Keratinocyte (primary cell): Measurements from ENCODE around the gene PTPRT. TPM values are rescaled to one million over a fixed set of nuclear protein-coding genes. Genes with fewer than 3 reads are reported as not detected.

Source experiments
- DNase-seq: peaks from one replicate; pipeline ENCODE4 v3.0.0-alpha.2; 2011; ENCODE audit warnings: low read depth, missing footprints, low spot score
- FAIRE-seq: peaks from 2 replicates; lab custom pipeline; 2011; peaks lifted over from hg19 to GRCh38; lab: Jason Lieb, UNC
- H2AFZ ChIP-seq: 2 replicates; pipeline ENCODE4 v1.6.0; 2012; ENCODE audit warnings: low read length, control low read depth, inconsistent platforms; ENCODE audit not compliant: control insufficient read depth
- H3K27ac ChIP-seq: 2 replicates; pipeline ENCODE4 v1.5.1; 2011; ENCODE audit warnings: low read length; ENCODE audit not compliant: control insufficient read depth, insufficient read depth
- H3K27me3 ChIP-seq: 3 replicates; pipeline ENCODE4 v1.6.0; 2011; ENCODE audit warnings: low read length; ENCODE audit not compliant: control insufficient read depth, insufficient read depth; ENCODE audit errors: extremely low read depth
- H3K36me3 ChIP-seq, 2 experiments: 2 replicates in 1 of 2; 3 replicates in 1 of 2; pipeline ENCODE4 v1.5.1; 2011; ENCODE audit warnings: low read length in 2 of 2, mild to moderate bottlenecking in 1 of 2; ENCODE audit not compliant: control insufficient read depth in 2 of 2, insufficient read depth in 2 of 2; ENCODE audit errors: extremely low read depth in 1 of 2
- H3K4me1 ChIP-seq: 3 replicates; pipeline ENCODE4 v1.5.1; 2011; ENCODE audit warnings: low read length; ENCODE audit not compliant: control insufficient read depth, insufficient read depth; ENCODE audit errors: extremely low read depth
- H3K4me2 ChIP-seq: 3 replicates; pipeline ENCODE4 v1.6.0; 2011; ENCODE audit warnings: low read depth, low read length; ENCODE audit not compliant: control insufficient read depth, insufficient read depth; ENCODE audit errors: extremely low read depth
- H3K4me3 ChIP-seq, 3 experiments: fragments of 200-600 bp in 1 of 3; sonication (generic) in 1 of 3; 2 replicates in 2 of 3; 3 replicates in 1 of 3; pipeline ENCODE4 v1.5.1; 2011 to 2016; ENCODE audit warnings: low read length in 3 of 3, mild to moderate bottlenecking in 3 of 3, control low read depth in 2 of 3, inconsistent platforms in 1 of 3, low read depth in 1 of 3, mixed read lengths in 1 of 3, mixed run types in 1 of 3, moderate library complexity in 1 of 3; ENCODE audit not compliant: control insufficient read depth in 2 of 3, insufficient read depth in 2 of 3; ENCODE audit errors: extremely low read depth in 1 of 3
- H3K79me2 ChIP-seq: 2 replicates; pipeline ENCODE4 v1.6.0; 2012; ENCODE audit warnings: low read length; ENCODE audit not compliant: control insufficient read depth, insufficient read depth
- H3K9ac ChIP-seq: 3 replicates; pipeline ENCODE4 v1.6.0; 2011; ENCODE audit warnings: low read length; ENCODE audit not compliant: control insufficient read depth, insufficient read depth; ENCODE audit errors: extremely low read depth
- H3K9me1 ChIP-seq: 3 replicates; pipeline ENCODE4 v1.6.0; 2011; ENCODE audit warnings: low read length; ENCODE audit not compliant: control insufficient read depth, insufficient read depth; ENCODE audit errors: extremely low read depth
- H3K9me3 ChIP-seq: 2 replicates; pipeline ENCODE4 v1.5.1; 2012; ENCODE audit warnings: low read depth, low read length; ENCODE audit not compliant: control insufficient read depth
- H4K20me1 ChIP-seq: 3 replicates; pipeline ENCODE4 v1.6.0; 2011; ENCODE audit warnings: low read length; ENCODE audit not compliant: control insufficient read depth, insufficient read depth; ENCODE audit errors: extremely low read depth
- CTCF ChIP-seq, 3 experiments: IDR thresholded peaks in 1 of 3; conservative IDR thresholded peaks in 1 of 3; optimal IDR thresholded peaks in 1 of 3; 2 replicates in 2 of 3; 3 replicates in 1 of 3; pipeline versions ENCODE3 to v1.5.1; 2011; ENCODE audit warnings: low read length in 3 of 3, mild to moderate bottlenecking in 3 of 3, moderate library complexity in 2 of 3, control low read depth in 1 of 3, inconsistent platforms in 1 of 3; ENCODE audit not compliant: insufficient read depth in 2 of 3; ENCODE audit errors: extremely low read depth in 1 of 3
- EZH2 ChIP-seq: IDR thresholded peaks from one replicate; pipeline ENCODE4 v1.6.1; 2012; ENCODE audit warnings: inconsistent platforms, mild to moderate bottlenecking, low read length, moderate library complexity
- dilution Hi-C: fragments of 300-500 bp; cut with MboI; formaldehyde crosslinking; loops from one replicate; pipeline ENCODE4 v1.7.0; 2020; ENCODE audit warnings: low sequenced_read_pairs; ENCODE audit not compliant: extremely low pct_ligation_motif_present
- polyA plus RNA-seq, 5 experiments: library from polyadenylated mRNA; depleted of rRNA in 3 of 5; stranded (reverse) in 3 of 5; stranded (forward) in 1 of 5; unstranded in 1 of 5; fragments of >200 nt; gene quantifications; 1 replicate in 1 of 5; 2 replicates in 3 of 5; 3 replicates in 1 of 5; pipeline versions ENCODE4 v1.2.1 to v1.2.3, GENCODE V29; 2011 to 2012; ENCODE audit warnings: missing spikeins in 2 of 5, low read depth in 1 of 5, low replicate concordance in 1 of 5

The PTPRT gene
- polyA plus RNA-seq, 1 donor (not counting 4 experiments of a cell fraction or from before 2014, with no cell fraction given): not detected

GRCh38 chr20:42161228-42161829, 1028.4 kb downstream of the PTPRT start:
- H3K4me2 ChIP-seq: no peak overlapping the region
- no peak overlapping the region for H3K4me3 ChIP-seq
- no peak overlapping the region for H3K27ac ChIP-seq
- H3K36me3 ChIP-seq: no peaks in the 10 kb centered on the region
- dilution Hi-C loops: no loop called here
- H3K79me2 ChIP-seq: no peaks in the 10 kb centered on the region
- no peak overlapping the region for H3K9ac ChIP-seq
- no peaks in the 10 kb centered on the region for H3K9me3 ChIP-seq
- H3K4me1 ChIP-seq: no peaks in the 10 kb centered on the region
- no peaks in the 10 kb centered on the region for H3K9me1 ChIP-seq
- H4K20me1 ChIP-seq: no peaks in the 10 kb centered on the region
- FAIRE-seq: no peak
- no peak overlapping the region for H2AFZ ChIP-seq
- no peaks in the 10 kb centered on the region for H3K27me3 ChIP-seq
- TF ChIP-seq EZH2 (no peak), CTCF (optimal IDR thresholded peaks at IDR 0.05 in 1 of 3, IDR thresholded peaks at IDR 0.05 in 1 of 3, conservative IDR thresholded peaks at IDR 0.05 in 1 of 3; ENCODE audit: extremely low read depth in 1 of 3, insufficient read depth in 2 of 3, low read length in 3 of 3) (no peak)
- no peak for DNase-seq

GRCh38 chr20:42159808-42160207, 1029.9 kb downstream of the PTPRT start:
- Histone ChIP-seq H3K27me3 (no peaks in the 10 kb centered on the region), H4K20me1 (no peaks in the 10 kb centered on the region), H3K36me3 (no peaks in the 10 kb centered on the region), H2AFZ (no peak overlapping the region), H3K4me3 (no peak overlapping the region), H3K27ac (no peak overlapping the region), H3K9me1 (no peaks in the 10 kb centered on the region), H3K9ac (no peak overlapping the region), H3K4me2 (no peak overlapping the region), H3K9me3 (no peaks in the 10 kb centered on the region), H3K79me2 (no peaks in the 10 kb centered on the region), H3K4me1 (no peaks in the 10 kb centered on the region)
- FAIRE-seq (no peak), DNase-seq (no peak)
- dilution Hi-C loops: no loop called here
- no peak for TF ChIP-seq CTCF (optimal IDR thresholded peaks at IDR 0.05 in 1 of 3, IDR thresholded peaks at IDR 0.05 in 1 of 3, conservative IDR thresholded peaks at IDR 0.05 in 1 of 3; ENCODE audit: extremely low read depth in 1 of 3, insufficient read depth in 2 of 3, low read length in 3 of 3)
- no peak for TF ChIP-seq EZH2
